ENCODE data around the gene LRRC55. TPM values are rescaled to one million over a fixed set of nuclear protein-coding genes. Genes with fewer than 3 reads are reported as not detected.

The LRRC55 gene
- total and polyA plus RNA-seq, 2 experiments from 2014 or later = 0.15 to 1.5 TPM

DNA sequence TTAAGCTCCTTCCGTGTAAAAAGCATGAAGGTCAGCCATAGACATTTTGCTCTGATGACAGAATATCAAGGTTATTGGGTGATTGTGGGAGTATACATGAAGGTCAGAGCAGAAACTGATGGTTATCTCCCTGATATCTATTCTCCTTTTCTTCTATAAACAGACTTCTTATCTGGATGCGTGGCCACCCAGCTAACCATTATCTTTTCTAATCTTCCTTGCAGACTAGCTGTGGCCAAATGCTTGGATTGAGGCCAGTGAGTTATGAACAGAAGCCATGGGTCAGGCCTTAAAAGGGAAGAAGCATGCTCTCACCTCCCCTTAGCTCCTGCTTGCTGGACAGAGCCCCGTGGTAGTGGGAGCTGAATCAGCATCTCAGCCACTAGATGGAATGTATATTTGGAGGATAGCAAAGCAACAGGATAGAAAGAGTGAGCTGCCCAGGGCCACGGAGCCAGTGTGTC is 31.3 kb upstream of the LRRC55 start (continued):
- TF ChIP-seq, protein P1, sequence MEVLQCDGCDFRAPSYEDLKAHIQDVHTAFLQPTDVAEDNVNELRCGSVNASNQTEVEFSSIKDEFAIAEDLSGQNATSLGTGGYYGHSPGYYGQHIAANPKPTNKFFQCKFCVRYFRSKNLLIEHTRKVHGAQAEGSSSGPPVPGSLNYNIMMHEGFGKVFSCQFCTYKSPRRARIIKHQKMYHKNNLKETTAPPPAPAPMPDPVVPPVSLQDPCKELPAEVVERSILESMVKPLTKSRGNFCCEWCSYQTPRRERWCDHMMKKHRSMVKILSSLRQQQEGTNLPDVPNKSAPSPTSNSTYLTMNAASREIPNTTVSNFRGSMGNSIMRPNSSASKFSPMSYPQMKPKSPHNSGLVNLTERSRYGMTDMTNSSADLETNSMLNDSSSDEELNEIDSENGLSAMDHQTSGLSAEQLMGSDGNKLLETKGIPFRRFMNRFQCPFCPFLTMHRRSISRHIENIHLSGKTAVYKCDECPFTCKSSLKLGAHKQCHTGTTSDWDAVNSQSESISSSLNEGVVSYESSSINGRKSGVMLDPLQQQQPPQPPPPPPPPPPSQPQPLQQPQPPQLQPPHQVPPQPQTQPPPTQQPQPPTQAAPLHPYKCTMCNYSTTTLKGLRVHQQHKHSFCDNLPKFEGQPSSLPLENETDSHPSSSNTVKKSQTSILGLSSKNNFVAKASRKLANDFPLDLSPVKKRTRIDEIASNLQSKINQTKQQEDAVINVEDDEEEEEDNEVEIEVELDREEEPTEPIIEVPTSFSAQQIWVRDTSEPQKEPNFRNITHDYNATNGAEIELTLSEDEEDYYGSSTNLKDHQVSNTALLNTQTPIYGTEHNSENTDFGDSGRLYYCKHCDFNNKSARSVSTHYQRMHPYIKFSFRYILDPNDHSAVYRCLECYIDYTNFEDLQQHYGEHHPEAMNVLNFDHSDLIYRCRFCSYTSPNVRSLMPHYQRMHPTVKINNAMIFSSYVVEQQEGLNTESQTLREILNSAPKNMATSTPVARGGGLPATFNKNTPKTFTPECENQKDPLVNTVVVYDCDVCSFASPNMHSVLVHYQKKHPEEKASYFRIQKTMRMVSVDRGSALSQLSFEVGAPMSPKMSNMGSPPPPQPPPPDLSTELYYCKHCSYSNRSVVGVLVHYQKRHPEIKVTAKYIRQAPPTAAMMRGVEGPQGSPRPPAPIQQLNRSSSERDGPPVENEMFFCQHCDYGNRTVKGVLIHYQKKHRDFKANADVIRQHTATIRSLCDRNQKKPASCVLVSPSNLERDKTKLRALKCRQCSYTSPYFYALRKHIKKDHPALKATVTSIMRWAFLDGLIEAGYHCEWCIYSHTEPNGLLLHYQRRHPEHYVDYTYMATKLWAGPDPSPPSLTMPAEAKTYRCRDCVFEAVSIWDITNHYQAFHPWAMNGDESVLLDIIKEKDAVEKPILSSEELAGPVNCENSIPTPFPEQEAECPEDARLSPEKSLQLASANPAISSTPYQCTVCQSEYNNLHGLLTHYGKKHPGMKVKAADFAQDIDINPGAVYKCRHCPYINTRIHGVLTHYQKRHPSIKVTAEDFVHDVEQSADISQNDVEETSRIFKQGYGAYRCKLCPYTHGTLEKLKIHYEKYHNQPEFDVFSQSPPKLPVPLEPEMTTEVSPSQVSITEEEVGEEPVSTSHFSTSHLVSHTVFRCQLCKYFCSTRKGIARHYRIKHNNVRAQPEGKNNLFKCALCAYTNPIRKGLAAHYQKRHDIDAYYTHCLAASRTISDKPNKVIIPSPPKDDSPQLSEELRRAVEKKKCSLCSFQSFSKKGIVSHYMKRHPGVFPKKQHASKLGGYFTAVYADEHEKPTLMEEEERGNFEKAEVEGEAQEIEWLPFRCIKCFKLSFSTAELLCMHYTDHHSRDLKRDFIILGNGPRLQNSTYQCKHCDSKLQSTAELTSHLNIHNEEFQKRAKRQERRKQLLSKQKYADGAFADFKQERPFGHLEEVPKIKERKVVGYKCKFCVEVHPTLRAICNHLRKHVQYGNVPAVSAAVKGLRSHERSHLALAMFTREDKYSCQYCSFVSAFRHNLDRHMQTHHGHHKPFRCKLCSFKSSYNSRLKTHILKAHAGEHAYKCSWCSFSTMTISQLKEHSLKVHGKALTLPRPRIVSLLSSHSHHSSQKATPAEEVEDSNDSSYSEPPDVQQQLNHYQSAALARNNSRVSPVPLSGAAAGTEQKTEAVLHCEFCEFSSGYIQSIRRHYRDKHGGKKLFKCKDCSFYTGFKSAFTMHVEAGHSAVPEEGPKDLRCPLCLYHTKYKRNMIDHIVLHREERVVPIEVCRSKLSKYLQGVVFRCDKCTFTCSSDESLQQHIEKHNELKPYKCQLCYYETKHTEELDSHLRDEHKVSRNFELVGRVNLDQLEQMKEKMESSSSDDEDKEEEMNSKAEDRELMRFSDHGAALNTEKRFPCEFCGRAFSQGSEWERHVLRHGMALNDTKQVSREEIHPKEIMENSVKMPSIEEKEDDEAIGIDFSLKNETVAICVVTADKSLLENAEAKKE (CRISPR knock-in tag; IDR thresholded peaks at IDR 0.05) = no peak

DNA sequence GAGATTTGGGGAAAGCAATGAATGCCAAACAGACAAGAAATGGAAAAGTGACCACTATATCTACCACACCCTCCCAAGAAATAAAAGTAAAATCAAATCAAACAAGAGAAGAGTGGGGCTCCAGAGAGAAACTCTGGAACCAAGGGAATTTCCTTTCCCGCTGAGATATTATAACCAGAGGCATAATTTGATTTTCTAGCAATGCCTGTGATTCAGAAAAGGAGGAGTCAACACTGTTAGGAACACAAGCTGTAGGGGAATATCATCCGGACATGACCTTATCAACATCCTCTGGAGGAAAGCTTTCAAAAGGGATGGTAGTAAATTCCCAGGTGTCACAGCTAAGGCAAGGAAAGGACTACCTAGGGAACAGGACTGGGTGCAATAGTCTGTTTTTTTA is 29.6 kb upstream of the LRRC55 start:
- Histone ChIP-seq H3K4me2 (no peak overlapping the region), H3K36me3 (ENCODE audit: insufficient read depth) (no peaks in the 10 kb centered on the region), H2AFZ (no peak overlapping the region), H4K20me1 (replicated peaks; ENCODE audit: insufficient read depth) (no peaks in the 10 kb centered on the region), H3K9me2 (ENCODE audit: insufficient read depth) (0 out of 2 replicates have a peak, but pooled peaks cover 3% of the 10 kb centered on the region), H3K79me2 (replicated peaks; ENCODE audit: insufficient read depth) (no peaks in the 10 kb centered on the region), H3K4me3 (no peak overlapping the region), H3K27ac (ENCODE audit: low read depth) (no peak overlapping the region), H3K27me3 (ENCODE audit: insufficient read depth) (no peaks in the 10 kb centered on the region), H3K4me1 (ENCODE audit: insufficient read depth) (peaks cover 16% of the 10 kb centered on the region), H3F3A (replicated peaks; ENCODE audit: low read depth) (no peaks in the 10 kb centered on the region)
- Mint-ChIP-seq H3K27me3 (ENCODE audit: insufficient read depth, low read depth, poor library complexity) (peaks cover 2% of the 10 kb centered on the region), H3K9me3 (no peaks in the 10 kb centered on the region), H3K27ac (no peak overlapping the region), H3K4me1 (peaks cover 20% of the 10 kb centered on the region), H3K4me3 (no peak overlapping the region), H3K36me3 (ENCODE audit: low read depth) (no peaks in the 10 kb centered on the region)
- DNase-seq (ENCODE audit: low spot score) (no peak), ATAC-seq (no peak)
- TF ChIP-seq, protein P1 (CRISPR knock-in tag; IDR thresholded peaks at IDR 0.05) = no peak
- TF ChIP-seq, protein P2, sequence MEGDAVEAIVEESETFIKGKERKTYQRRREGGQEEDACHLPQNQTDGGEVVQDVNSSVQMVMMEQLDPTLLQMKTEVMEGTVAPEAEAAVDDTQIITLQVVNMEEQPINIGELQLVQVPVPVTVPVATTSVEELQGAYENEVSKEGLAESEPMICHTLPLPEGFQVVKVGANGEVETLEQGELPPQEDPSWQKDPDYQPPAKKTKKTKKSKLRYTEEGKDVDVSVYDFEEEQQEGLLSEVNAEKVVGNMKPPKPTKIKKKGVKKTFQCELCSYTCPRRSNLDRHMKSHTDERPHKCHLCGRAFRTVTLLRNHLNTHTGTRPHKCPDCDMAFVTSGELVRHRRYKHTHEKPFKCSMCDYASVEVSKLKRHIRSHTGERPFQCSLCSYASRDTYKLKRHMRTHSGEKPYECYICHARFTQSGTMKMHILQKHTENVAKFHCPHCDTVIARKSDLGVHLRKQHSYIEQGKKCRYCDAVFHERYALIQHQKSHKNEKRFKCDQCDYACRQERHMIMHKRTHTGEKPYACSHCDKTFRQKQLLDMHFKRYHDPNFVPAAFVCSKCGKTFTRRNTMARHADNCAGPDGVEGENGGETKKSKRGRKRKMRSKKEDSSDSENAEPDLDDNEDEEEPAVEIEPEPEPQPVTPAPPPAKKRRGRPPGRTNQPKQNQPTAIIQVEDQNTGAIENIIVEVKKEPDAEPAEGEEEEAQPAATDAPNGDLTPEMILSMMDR (conservative IDR thresholded peaks at IDR 0.05; ENCODE audit: low read depth in 2 of 2) = no peak
- TF ChIP-seq EZH2phosphoT487 (IDR thresholded peaks at IDR 0.05; ENCODE audit: unreplicated experiment) (no peak), CREB1 (CRISPR knock-in tag; IDR thresholded peaks at IDR 0.05; ENCODE audit: low read depth) (no peak), JUNB (IDR thresholded peaks at IDR 0.05; ENCODE audit: unreplicated experiment) (no peak), ZNF331 (CRISPR knock-in tag; IDR thresholded peaks at IDR 0.05; ENCODE audit: low read depth) (no peak)
